Activated B cell treated with CpG ODN at 0.5 μM for 24 hours (primary cell): ENCODE measurements around the gene NEURL4. TPM values are rescaled to one million over a fixed set of nuclear protein-coding genes. Genes with fewer than 3 reads are reported as not detected.
"Not testable (repeated sequence)": the region's sequence is repeated elsewhere in the genome, so short reads cannot be mapped to it uniquely, and the experiment has no call there.

Source experiments
- ATAC-seq: fragments of 200-7000 bp; cut with Tn5 transposase; one replicate; pipeline ENCODE4 v1.10.0; 2021; ENCODE audit warnings: low read depth, mild to moderate bottlenecking, moderate library complexity
- CTCF ChIA-PET: fragments of 350-600 bp; sonication (Branson Sonifier 250); formaldehyde crosslinking; loops from one replicate; lab custom pipeline; 2021; ENCODE audit warnings: antibody characterized with exemption; lab: Charles Lee
- POLR2A ChIA-PET: fragments of 350-600 bp; sonication (Branson Sonifier 250); formaldehyde crosslinking; loops from one replicate; lab custom pipeline; 2021; ENCODE audit warnings: antibody characterized with exemption; lab: Charles Lee
- DNase-seq: peaks from one replicate; pipeline ENCODE4 v3.0.0; 2022
- H3K27ac Mint-ChIP-seq: one replicate; pipeline ENCODE4 v1.8.0; 2020; ENCODE audit warnings: mixed read lengths
- H3K27me3 Mint-ChIP-seq: one replicate; pipeline ENCODE4 v1.8.0; 2021; ENCODE audit warnings: mixed read lengths
- H3K36me3 Mint-ChIP-seq: one replicate; pipeline ENCODE4 v1.8.0; 2021; ENCODE audit warnings: low read depth, mixed read lengths
- H3K4me1 Mint-ChIP-seq: one replicate; pipeline ENCODE4 v1.8.0; 2021; ENCODE audit warnings: mixed read lengths
- H3K4me3 Mint-ChIP-seq: one replicate; pipeline ENCODE4 v1.8.0; 2020; ENCODE audit warnings: mild to moderate bottlenecking, mixed read lengths
- H3K9me3 Mint-ChIP-seq: one replicate; pipeline ENCODE4 v1.8.0; 2020; ENCODE audit warnings: mixed read lengths
- CTCF ChIP-seq: fragments of 200-600 bp; IDR thresholded peaks from one replicate; pipeline ENCODE4 v1.8.0; 2022; ENCODE audit warnings: antibody characterized with exemption, mild to moderate bottlenecking
- intact Hi-C: fragments of 100-400 bp; cut with micrococcal nuclease; formaldehyde crosslinking; loops from one replicate; pipeline ENCODE4 v1.15.1; 2024
- total RNA-seq: library from RNA; stranded (reverse); gene quantifications from 2 replicates; pipeline ENCODE4 v1.2.3, GENCODE V29; 2022

NEURL4 gene
- total RNA-seq, 1 donor from 2014 or later = 60.1 TPM

GRCh38 chr17:7341842-7342241 is 12.7 kb upstream of the NEURL4 start:
- Mint-ChIP-seq H3K27me3 (no peaks in the 10 kb centered on the region), H3K4me3 (no peak overlapping the region), H3K9me3 (no peaks in the 10 kb centered on the region), H3K27ac (peak overlapping the region; percentile 25), H3K36me3 (peaks cover 60% of the 10 kb centered on the region), H3K4me1 (peaks cover 19% of the 10 kb centered on the region)
- ChIA-PET CTCF (no interaction called here), POLR2A (no interaction called here)
- no peak for TF ChIP-seq CTCF
- intact Hi-C loops = no loop called here
- ATAC-seq = no peak
- no peak for DNase-seq

- ChIA-PET POLR2A (no interaction called here), CTCF (interaction anchor here (3.8 kb wide), 1 partner anchor 11 kb away, joined by 13 read pairs; no protein-coding TSS in a partner anchor)
Measured at GRCh38 chr17:7340179-7340578, 11.0 kb upstream of the NEURL4 start.

GRCh38 chr17:7337600-7337999 is 8.5 kb upstream of the NEURL4 start:
- peak; percentile 22 for ATAC-seq
- CTCF ChIA-PET = interaction anchor here (0.5 to 3.8 kb wide), 11 partner anchors 8 to 652 kb away, joined by 3 to 21 read pairs (median 6); no protein-coding TSS in a partner anchor
- intact Hi-C loops = loop anchor here (1.0 kb wide), 1 partner anchor 8 kb away; the partner anchor contains the start of gene NEURL4

More at GRCh38 chr17:7340179-7340578, 11.0 kb upstream of the NEURL4 start:
- Mint-ChIP-seq H3K4me1 (peaks cover 31% of the 10 kb centered on the region), H3K36me3 (peaks cover 54% of the 10 kb centered on the region), H3K9me3 (no peaks in the 10 kb centered on the region), H3K27me3 (no peaks in the 10 kb centered on the region), H3K27ac (no peak overlapping the region), H3K4me3 (no peak overlapping the region)
- no peak for DNase-seq
- TF ChIP-seq CTCF = no peak
- intact Hi-C loops = no loop called here
- no peak for ATAC-seq

GRCh38 chr17:7336240-7337175 is 7.4 kb upstream of the NEURL4 start, which contains the start of gene ACAP1:
Gene ACAP1 (plus strand): TSS chr17:7336529. CDS start chr17:7336735, 206 bp downstream.
- Mint-ChIP-seq H3K4me3 (peak within 1 kb of the TSS; percentile 85), H3K9me3 (no peaks in the 10 kb centered on the region), H3K27ac (peak within 1 kb of the TSS; percentile 98), H3K4me1 (peaks cover 49% of the 10 kb centered on the region), H3K27me3 (no peaks in the 10 kb centered on the region), H3K36me3 (peaks cover 26% of the 10 kb centered on the region)
- ChIA-PET POLR2A (interaction anchor here (0.6 to 3.4 kb wide), 35 partner anchors 9 to 837 kb away, joined by 3 to 48 read pairs (median 5); partner anchors contain the start of genes ACADVL, CD68, DLG4 and DVL2), CTCF (interaction anchor here (0.7 to 3.8 kb wide), 15 partner anchors 9 to 291 kb away, joined by 3 to 21 read pairs (median 5); partner anchors contain the start of gene SLC2A4)
- TF ChIP-seq CTCF = no peak
- intact Hi-C loops = loop anchor here (1.0 kb wide), 2 partner anchors 7 to 14 kb away; partner anchors contain the start of gene NEURL4
- DNase-seq (peak; percentile 67), ATAC-seq (peak; percentile 96)

More at GRCh38 chr17:7337600-7337999, 8.5 kb upstream of the NEURL4 start:
- H3K4me3 Mint-ChIP-seq = peak overlapping the region; percentile 85
- peak overlapping the region; percentile 98 for H3K27ac Mint-ChIP-seq
- peaks cover 43% of the 10 kb centered on the region for H3K4me1 Mint-ChIP-seq
- H3K36me3 Mint-ChIP-seq = peaks cover 35% of the 10 kb centered on the region
- not testable (repeated sequence) for H3K9me3 Mint-ChIP-seq, DNase-seq, H3K27me3 Mint-ChIP-seq
- POLR2A ChIA-PET = interaction anchor here (0.7 to 3.4 kb wide), 21 partner anchors 8 to 349 kb away, joined by 3 to 48 read pairs (median 10); partner anchors contain the start of genes CD68, DVL2, GABARAP and GPS2

GRCh38 chr17:7335765-7336164 is 6.6 kb upstream of the NEURL4 start:
- DNase-seq, ATAC-seq, H3K27me3 Mint-ChIP-seq, H3K9me3 Mint-ChIP-seq: not testable (repeated sequence)
- H3K4me1 Mint-ChIP-seq = peaks cover 53% of the 10 kb centered on the region
- H3K36me3 Mint-ChIP-seq = peaks cover 21% of the 10 kb centered on the region
- intact Hi-C loops = loop anchor here (1.0 kb wide), 1 partner anchor 15 kb away; no protein-coding TSS in a partner anchor
- POLR2A ChIA-PET = interaction anchor here (0.6 to 3.4 kb wide), 33 partner anchors 10 to 837 kb away, joined by 3 to 48 read pairs (median 5); partner anchors contain the start of genes CD68, DVL2, FXR2 and GABARAP
- H3K4me3 Mint-ChIP-seq = peak overlapping the region; percentile 85
- H3K27ac Mint-ChIP-seq = peak overlapping the region; percentile 98
- CTCF ChIA-PET = interaction anchor here (0.8 to 3.7 kb wide), 10 partner anchors 10 to 290 kb away, joined by 3 to 21 read pairs (median 6); partner anchors contain the start of gene SLC2A4
